Panc1 (cell line): ENCODE results near the gene LRP2.

ENCODE experiments used
- POLR2AphosphoS5 ChIP-seq: IDR thresholded peaks from 2 replicates; pipeline ENCODE4 v1.6.1; 2012; ENCODE audit warnings: mild to moderate bottlenecking, low read depth, low read length, moderate library complexity
- SIN3A ChIP-seq: IDR thresholded peaks from 2 replicates; pipeline ENCODE4 v1.6.1; 2012; ENCODE audit warnings: low read depth, mild to moderate bottlenecking, low read length, moderate library complexity, borderline replicate concordance; ENCODE audit not compliant: insufficient read depth
- TCF7L2 ChIP-seq: IDR thresholded peaks from 2 replicates; pipeline ENCODE4 v1.6.1; 2011; ENCODE audit warnings: mild to moderate bottlenecking, low read depth, low read length, inconsistent platforms
- TF ChIP-seq, protein P1 (sequence below): fragments of 450-650 bp; IDR thresholded peaks from 2 replicates; pipeline ENCODE4 v1.5.1; 2017; ENCODE audit warnings: mild to moderate bottlenecking

DNA sequence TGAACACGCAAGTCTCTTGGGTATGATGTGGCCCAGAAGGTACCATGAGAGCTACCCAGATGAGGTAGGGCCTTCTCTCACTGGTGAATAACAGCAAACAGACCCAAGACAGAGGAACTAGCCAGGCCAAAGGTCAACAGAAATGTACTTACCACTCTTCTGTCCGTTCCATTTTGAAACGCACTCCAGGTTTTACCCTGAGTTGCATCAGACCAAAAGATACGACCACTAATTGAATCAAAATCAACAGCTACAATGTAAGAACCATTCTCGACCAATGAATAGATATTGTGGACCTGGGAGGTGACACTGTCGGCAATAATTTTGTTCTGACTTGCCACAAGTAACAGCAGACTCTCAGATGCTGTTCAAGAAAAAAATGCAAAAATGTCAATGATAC, 124.4 kb downstream of the LRP2 start:
- TF ChIP-seq, protein P1, sequence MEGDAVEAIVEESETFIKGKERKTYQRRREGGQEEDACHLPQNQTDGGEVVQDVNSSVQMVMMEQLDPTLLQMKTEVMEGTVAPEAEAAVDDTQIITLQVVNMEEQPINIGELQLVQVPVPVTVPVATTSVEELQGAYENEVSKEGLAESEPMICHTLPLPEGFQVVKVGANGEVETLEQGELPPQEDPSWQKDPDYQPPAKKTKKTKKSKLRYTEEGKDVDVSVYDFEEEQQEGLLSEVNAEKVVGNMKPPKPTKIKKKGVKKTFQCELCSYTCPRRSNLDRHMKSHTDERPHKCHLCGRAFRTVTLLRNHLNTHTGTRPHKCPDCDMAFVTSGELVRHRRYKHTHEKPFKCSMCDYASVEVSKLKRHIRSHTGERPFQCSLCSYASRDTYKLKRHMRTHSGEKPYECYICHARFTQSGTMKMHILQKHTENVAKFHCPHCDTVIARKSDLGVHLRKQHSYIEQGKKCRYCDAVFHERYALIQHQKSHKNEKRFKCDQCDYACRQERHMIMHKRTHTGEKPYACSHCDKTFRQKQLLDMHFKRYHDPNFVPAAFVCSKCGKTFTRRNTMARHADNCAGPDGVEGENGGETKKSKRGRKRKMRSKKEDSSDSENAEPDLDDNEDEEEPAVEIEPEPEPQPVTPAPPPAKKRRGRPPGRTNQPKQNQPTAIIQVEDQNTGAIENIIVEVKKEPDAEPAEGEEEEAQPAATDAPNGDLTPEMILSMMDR: no peak
- TF ChIP-seq TCF7L2 (no peak), POLR2AphosphoS5 (no peak), SIN3A (no peak)
